ENCODE data around the gene DCAF11.

Gene DCAF11

DNA sequence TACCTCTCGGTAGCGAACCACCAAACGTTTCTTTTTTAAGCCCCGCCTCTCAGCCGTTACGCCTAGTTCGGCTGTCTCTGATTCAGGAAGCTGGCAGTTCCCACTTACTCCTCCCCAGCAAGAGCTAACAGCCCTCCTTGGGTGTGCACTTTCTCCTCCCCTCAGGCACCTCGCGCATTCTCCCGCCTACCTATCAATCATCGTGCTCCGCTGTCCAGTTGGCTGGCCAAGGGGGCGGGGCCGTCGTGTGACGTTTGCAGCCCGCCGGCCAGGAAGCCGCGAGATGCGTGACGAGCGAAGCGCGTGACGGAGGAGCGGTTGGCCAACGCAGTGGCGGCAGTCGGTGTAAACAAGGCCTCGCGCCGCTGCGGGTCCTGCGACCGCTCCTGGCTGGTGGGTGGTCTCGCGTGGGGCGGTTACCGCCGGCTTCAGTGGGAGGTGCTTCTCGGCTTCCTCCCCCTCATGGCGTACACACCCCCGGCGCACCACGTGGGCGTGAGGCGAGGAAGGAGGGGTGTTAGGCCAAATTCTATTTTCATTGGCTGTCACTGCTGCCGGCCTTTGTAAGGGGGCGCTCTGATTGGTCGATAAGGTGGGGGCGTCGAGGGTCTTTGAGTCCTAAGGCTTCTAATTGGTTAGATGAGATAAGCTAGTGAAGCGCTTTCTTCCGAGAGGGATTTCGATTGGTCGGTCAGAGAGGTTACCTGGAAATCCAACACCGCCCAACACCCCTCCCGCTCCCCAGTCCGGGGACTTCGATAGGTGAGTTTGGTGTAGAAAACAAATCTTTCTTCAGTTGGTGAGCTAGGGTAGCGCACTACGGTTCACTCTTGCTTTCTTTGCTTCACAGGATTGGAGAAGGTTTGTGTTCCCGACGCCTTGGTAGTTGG lies at the start of gene DCAF11, which contains the start of gene NRL:
TSS of gene DCAF11 (plus strand) at position 246 of the 890 bp plus-strand sequence. CDS start 818 bp downstream, outside the sequence.
TSS of gene NRL (minus strand) at position 418 of the 890 bp plus-strand sequence. CDS start 32,101 bp downstream, outside the sequence.
- FAIRE-seq (no peak), DNase-seq (ENCODE audit: insufficient read length, low spot score) (peak; percentile 97)
- TF ChIP-seq, protein P1, sequence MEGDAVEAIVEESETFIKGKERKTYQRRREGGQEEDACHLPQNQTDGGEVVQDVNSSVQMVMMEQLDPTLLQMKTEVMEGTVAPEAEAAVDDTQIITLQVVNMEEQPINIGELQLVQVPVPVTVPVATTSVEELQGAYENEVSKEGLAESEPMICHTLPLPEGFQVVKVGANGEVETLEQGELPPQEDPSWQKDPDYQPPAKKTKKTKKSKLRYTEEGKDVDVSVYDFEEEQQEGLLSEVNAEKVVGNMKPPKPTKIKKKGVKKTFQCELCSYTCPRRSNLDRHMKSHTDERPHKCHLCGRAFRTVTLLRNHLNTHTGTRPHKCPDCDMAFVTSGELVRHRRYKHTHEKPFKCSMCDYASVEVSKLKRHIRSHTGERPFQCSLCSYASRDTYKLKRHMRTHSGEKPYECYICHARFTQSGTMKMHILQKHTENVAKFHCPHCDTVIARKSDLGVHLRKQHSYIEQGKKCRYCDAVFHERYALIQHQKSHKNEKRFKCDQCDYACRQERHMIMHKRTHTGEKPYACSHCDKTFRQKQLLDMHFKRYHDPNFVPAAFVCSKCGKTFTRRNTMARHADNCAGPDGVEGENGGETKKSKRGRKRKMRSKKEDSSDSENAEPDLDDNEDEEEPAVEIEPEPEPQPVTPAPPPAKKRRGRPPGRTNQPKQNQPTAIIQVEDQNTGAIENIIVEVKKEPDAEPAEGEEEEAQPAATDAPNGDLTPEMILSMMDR (IDR thresholded peaks at IDR 0.05; ENCODE audit: insufficient read depth, missing control alignments), result no peak

DNA sequence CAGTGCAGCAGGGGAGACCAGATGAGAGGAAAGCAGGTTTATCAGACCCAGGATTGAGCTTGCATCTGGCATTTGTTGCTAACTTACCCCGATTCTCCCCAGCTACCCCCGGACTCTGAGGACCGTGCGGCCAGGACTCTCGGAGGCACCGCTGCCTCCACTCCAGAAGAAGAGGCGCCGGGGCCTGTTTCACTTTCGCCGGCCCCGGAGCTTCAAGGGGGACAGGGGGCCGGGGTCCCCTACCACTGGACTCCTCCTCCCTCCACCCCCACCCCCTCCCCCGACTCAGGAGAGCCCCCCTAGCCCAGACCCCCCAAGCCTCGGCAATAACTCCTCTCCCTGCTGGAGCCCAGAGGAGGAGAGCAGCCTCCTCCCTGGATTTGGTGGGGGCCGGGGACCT lies 49.7 kb upstream of the DCAF11 start:
- FAIRE-seq, result no peak
- TF ChIP-seq, protein P1 (IDR thresholded peaks at IDR 0.05; ENCODE audit: insufficient read depth, missing control alignments), result no peak

DNA sequence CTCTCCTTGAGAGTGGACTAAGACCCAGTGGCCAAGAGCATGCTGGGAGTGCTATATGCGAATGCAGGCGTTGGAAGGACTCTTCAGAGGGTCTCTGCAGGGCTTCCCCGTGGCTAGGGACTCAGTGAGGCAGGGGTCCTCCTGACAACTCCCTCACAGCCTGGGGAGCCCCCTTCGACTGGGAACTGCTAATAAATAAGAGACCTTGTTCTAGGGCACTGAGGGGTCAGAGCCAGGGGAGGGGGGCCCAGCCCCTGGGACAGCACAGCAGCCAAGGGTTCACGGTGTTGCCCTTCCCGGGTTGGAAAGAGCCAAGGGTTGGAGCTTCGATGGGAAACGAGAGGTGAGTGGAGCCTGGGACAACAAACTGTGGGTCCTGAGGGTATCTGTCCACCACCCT lies 49.2 kb upstream of the DCAF11 start:
- TF ChIP-seq, protein P1 (IDR thresholded peaks at IDR 0.05; ENCODE audit: insufficient read depth, missing control alignments), result no peak
- no peak for FAIRE-seq
- DNase-seq (ENCODE audit: insufficient read length, low spot score), result no peak

More for the DNA sequence above, 49.7 kb upstream of the DCAF11 start:
- peak; percentile 14 for DNase-seq (ENCODE audit: insufficient read length, low spot score)

DNA sequence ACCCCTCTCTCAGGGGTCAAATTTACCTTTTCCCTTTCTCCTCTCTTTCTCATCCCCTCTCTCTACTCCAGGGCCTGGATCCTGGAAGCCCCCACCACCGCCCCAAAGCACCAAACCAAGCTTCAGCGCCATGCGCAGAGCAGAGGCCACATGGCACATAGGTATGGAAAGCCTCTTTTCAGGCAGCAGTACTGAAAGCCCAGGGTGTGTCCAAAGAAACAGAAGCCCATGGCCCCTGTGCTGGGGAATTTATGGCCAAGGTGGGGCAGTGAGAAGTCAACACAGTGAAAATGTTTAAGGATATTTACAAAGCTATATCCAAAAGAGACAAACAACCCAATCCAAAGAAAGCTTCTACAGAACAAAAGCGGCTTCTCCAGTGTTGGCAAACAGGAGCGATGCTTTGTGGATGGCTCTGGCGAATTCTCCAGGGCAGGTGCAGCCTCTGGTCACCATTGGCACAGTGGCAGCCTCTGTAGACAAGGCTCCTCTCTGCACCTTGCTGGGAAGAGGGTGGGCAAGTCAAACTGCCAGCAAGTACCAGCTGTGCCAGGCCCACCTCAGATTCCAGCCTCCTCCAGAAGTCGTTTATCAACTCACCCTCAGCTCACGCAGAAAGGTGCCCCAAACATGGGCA lies 48.0 kb upstream of the DCAF11 start:
- FAIRE-seq, result no peak
- TF ChIP-seq, protein P1 (IDR thresholded peaks at IDR 0.05; ENCODE audit: insufficient read depth, missing control alignments), result no peak
- peak; percentile 5 for DNase-seq (ENCODE audit: insufficient read length, low spot score)

DNA sequence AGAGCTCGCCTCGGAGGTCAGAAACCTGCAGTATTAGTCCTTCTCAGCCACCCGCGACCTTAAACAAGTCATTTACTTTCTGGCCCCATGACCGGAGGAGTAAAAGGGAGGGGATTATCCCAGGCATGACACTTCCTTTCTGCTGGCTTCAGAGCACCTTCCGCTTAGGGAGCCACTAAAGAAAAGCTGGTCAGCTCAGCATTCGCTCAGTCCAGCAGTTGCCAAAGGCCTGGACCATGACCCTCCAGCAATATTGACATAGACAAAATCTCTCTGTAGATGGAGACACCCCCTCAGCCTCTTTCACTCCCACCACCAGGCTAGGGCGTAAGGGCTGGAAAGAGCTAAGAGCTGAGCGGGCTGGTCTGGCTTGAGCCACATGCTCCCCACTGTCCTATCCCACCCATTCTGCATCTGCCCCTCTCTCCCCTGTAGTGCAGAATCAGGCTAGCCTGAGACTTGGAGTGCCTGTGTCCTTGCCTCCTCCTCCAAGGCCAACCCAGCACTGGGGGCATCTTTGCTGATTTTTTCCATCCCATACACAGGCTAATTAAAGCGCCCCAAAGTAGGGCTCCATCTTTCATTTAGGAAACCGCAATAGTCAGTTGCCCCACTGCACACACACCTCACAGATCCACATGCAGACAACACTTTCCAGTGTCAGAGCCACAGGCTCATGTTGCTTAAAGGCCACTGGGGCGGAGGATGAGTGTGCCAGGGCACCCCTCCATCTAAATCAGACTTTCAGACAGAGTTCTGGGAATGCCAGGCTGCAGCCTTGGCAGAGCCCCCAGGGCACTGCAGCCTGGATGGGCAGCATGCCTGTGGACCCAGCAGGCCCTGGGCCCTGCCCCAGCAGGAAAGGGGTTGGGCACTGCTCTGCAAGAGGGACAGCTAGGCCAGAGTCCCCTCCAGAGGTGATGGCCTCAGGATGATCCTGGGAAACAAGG lies 47.2 kb upstream of the DCAF11 start:
- no peak for FAIRE-seq
- DNase-seq (ENCODE audit: insufficient read length, low spot score), result peak; percentile 16
- TF ChIP-seq, protein P1 (IDR thresholded peaks at IDR 0.05; ENCODE audit: insufficient read depth, missing control alignments), result no peak

DNA sequence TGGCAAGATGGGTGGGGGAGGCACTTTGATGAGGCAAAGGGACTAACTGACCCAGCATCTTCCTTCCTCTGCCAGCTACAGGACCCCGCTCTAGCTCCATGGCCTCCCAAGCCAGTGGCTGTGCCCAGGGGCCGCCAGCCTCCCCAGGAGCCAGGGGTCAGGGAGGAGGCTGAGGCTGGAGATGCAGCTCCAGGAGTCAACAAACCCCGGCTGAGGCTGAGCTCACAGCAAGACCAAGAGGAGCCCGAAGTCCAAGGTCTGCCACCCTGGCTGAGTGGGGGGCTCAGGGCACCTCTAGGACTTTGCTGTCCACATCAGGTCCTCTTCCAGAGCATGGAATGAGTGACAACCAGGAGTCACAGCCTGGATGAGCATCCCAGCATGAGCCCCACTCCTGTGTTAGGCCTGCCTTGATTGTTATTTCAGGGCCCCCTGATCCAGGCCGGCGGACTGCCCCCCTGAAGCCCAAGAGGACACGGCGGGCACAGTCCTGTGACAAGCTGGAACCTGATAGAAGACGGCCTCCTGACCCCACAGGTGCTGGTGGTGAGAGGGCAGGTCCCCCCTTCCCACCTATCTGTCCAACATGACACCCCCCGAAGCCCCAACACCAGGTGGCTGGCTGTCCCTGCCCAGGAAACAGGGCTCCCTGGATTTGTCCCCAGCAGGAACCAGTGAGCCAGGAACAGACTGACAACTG lies 45.7 kb upstream of the DCAF11 start:
- FAIRE-seq (no peak), DNase-seq (ENCODE audit: insufficient read length, low spot score) (peak; percentile 9)
- TF ChIP-seq, protein P1 (IDR thresholded peaks at IDR 0.05; ENCODE audit: insufficient read depth, missing control alignments), result no peak
